Adrenal gland (tissue), 5 donors: Measurements from ENCODE around the gene USP34.

Source experiments
- POLR2A ChIP-seq, 2 donors: fragments of 450-650 bp; IDR thresholded peaks; one replicate each; pipeline ENCODE4 v1.6.1; 2017; ENCODE audit warnings: antibody characterized with exemption in 2 of 2, mild to moderate bottlenecking in 2 of 2, moderate library complexity in 1 of 2
- TF ChIP-seq, protein P1 (sequence below), 6 experiments: fragments of 450-650 bp in 4 of 6; fragments of 200-600 bp in 2 of 6; sonication (generic) in 1 of 6; IDR thresholded peaks; 1 replicate in 5 of 6; 2 replicates in 1 of 6; pipeline versions ENCODE4 v1.5.1 to v1.8.0; 2016 to 2021; ENCODE audit warnings: antibody characterized with exemption in 6 of 6, mild to moderate bottlenecking in 2 of 6, moderate library complexity in 1 of 6
- donor health status: DM: no; HTN: no; CAD: no.

DNA sequence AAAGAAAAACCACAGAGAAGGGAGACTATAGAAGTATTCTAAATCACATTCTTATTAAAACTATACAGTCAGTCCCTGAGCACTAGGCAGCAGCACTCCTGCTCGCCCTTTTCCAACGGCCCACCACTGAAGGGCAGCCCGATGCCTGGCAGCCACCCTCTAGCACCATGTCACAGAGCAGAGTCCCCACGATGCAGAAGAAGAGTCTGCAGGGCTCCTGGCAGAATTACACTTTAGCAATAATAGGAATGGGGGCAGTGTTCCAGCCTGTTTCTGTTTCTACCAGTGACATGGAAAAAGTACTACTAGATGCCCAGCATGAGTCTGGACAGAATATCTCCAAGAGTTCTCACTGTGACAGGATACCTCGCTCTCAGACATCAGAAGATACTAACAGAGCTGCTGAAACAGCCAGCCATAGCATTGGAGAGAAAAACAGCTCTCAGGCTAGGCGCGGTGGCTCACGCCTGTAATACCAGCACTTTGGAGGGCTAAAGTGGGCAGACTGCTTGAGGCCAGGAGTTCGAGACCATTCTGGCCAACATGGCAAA is 221.3 kb downstream of the USP34 start:
- TF ChIP-seq, protein P1, sequence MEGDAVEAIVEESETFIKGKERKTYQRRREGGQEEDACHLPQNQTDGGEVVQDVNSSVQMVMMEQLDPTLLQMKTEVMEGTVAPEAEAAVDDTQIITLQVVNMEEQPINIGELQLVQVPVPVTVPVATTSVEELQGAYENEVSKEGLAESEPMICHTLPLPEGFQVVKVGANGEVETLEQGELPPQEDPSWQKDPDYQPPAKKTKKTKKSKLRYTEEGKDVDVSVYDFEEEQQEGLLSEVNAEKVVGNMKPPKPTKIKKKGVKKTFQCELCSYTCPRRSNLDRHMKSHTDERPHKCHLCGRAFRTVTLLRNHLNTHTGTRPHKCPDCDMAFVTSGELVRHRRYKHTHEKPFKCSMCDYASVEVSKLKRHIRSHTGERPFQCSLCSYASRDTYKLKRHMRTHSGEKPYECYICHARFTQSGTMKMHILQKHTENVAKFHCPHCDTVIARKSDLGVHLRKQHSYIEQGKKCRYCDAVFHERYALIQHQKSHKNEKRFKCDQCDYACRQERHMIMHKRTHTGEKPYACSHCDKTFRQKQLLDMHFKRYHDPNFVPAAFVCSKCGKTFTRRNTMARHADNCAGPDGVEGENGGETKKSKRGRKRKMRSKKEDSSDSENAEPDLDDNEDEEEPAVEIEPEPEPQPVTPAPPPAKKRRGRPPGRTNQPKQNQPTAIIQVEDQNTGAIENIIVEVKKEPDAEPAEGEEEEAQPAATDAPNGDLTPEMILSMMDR (IDR thresholded peaks at IDR 0.05), result no peak
- no peak for TF ChIP-seq POLR2A (IDR thresholded peaks at IDR 0.05)
